Endodermal cell (in vitro differentiated cells): ENCODE results near the gene ZGLP1. TPM values are rescaled to one million over a fixed set of nuclear protein-coding genes. Genes with fewer than 3 reads are reported as not detected.

Experiments used
- DNase-seq: peaks from one replicate; pipeline ENCODE4 v3.0.0-alpha.2; 2017
- H3K27ac ChIP-seq: 2 replicates; pipeline ENCODE4 v1.5.1; 2013; ENCODE audit warnings: mild to moderate bottlenecking, low read depth, low read length, moderate library complexity
- H3K27me3 ChIP-seq: 2 replicates; pipeline ENCODE4 v1.6.1; 2013; ENCODE audit warnings: mild to moderate bottlenecking, low read length, moderate library complexity; ENCODE audit not compliant: insufficient read depth, control insufficient read depth, poor library complexity, severe bottlenecking
- H3K36me3 ChIP-seq: 2 replicates; pipeline ENCODE4 v1.7.0; 2013; ENCODE audit warnings: mild to moderate bottlenecking, low read length, moderate library complexity; ENCODE audit not compliant: control insufficient read depth, insufficient read depth
- H3K4me1 ChIP-seq: one replicate; pipeline ENCODE4 v1.7.0; 2013; ENCODE audit warnings: low read length; ENCODE audit not compliant: control insufficient read depth, insufficient read depth
- H3K4me3 ChIP-seq: 2 replicates; pipeline ENCODE4 v1.5.1; 2013; ENCODE audit warnings: mild to moderate bottlenecking, low read length, moderate library complexity
- H3K9ac ChIP-seq: 2 replicates; pipeline ENCODE4 v1.6.1; 2013; ENCODE audit warnings: mild to moderate bottlenecking, low read length, moderate library complexity; ENCODE audit not compliant: poor library complexity, severe bottlenecking; ENCODE audit errors: extremely low read depth
- H3K9me3 ChIP-seq: 2 replicates; pipeline ENCODE4 v1.6.1; 2013; ENCODE audit warnings: mild to moderate bottlenecking, low read length, moderate library complexity; ENCODE audit not compliant: control insufficient read depth
- H3K27ac Mint-ChIP-seq: 2 replicates; pipeline ENCODE4 v1.8.0; 2020; ENCODE audit warnings: mixed read lengths
- H3K27me3 Mint-ChIP-seq: 2 replicates; pipeline ENCODE4 v1.8.0; 2021; ENCODE audit warnings: mild to moderate bottlenecking, mixed read lengths; ENCODE audit not compliant: insufficient read depth
- H3K36me3 Mint-ChIP-seq: 2 replicates; pipeline ENCODE4 v1.8.0; 2020; ENCODE audit warnings: low read depth, mixed read lengths
- H3K4me1 Mint-ChIP-seq: 2 replicates; pipeline ENCODE4 v1.8.0; 2020; ENCODE audit warnings: mixed read lengths
- H3K4me3 Mint-ChIP-seq: 2 replicates; pipeline ENCODE4 v1.8.0; 2020; ENCODE audit warnings: mild to moderate bottlenecking, moderate library complexity, mixed read lengths
- H3K9me3 Mint-ChIP-seq: 2 replicates; pipeline ENCODE4 v1.8.0; 2020; ENCODE audit warnings: mild to moderate bottlenecking, mixed read lengths
- WGBS, 2 experiments: methylation state at CpG; one replicate each; pipeline versions ENCODE4 v1.1.5 to v1.1.7; 2013; ENCODE audit warnings: missing lambda C conversion rate in 2 of 2, mixed read lengths in 1 of 2; ENCODE audit not compliant: insufficient coverage in 1 of 2, insufficient read length in 1 of 2; 5-methylcytosine and 5-hydroxymethylcytosine counted together
- total RNA-seq, 2 donors: library from RNA; stranded (reverse); fragmentation: NEBNext Ultra II Directional in 1 of 2; extraction: Animal tissue kit (Norgen Biotek cat#: 25700) in 1 of 2; gene quantifications; 2 replicates in 1 of 2; 3 replicates in 1 of 2; pipeline ENCODE4 v1.2.1, GENCODE V29; 2021
- TF ChIP-seq, protein P1 (sequence below): fragments of 200-600 bp; sonication (generic); conservative IDR thresholded peaks from 2 replicates; pipeline ENCODE4 v1.5.0; 2021; ENCODE audit warnings: antibody characterized with exemption, mild to moderate bottlenecking

The ZGLP1 gene
- total RNA-seq, 2 donors from 2014 or later, result 4.5 to 7.8 TPM

DNA sequence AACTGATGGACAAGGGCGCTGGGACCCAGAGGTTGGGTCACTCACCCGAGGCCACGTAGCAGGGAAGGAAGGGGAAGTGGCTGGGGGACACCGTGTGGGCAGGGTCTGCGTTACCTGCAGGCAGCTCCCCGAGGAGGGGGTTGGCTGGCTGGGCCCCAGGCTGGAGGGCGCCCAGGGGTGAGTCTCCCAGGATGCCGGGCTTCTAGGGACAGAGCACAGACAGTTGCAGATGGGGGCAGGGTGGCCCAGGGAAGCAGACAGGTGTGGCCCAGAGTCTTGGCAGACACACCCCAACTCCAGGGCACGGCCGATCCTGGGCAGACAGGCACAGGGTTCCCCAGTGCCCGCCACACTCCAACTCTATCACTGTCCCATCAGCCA, 11.8 kb upstream of the ZGLP1 start:
- 92 to 97% methylated on average over 9 to 11 of the region's 11 CpGs for WGBS, 2 experiments
- Mint-ChIP-seq H3K36me3 (peaks cover 35% of the 10 kb centered on the region), H3K27me3 (no peaks in the 10 kb centered on the region), H3K4me1 (no peaks in the 10 kb centered on the region), H3K27ac (no peak overlapping the region), H3K9me3 (no peaks in the 10 kb centered on the region), H3K4me3 (no peak overlapping the region)
- no peak overlapping the region for H3K27ac ChIP-seq
- H3K36me3 ChIP-seq, result peaks cover 46% of the 10 kb centered on the region
- DNase-seq, result no peak
- TF ChIP-seq, protein P1, sequence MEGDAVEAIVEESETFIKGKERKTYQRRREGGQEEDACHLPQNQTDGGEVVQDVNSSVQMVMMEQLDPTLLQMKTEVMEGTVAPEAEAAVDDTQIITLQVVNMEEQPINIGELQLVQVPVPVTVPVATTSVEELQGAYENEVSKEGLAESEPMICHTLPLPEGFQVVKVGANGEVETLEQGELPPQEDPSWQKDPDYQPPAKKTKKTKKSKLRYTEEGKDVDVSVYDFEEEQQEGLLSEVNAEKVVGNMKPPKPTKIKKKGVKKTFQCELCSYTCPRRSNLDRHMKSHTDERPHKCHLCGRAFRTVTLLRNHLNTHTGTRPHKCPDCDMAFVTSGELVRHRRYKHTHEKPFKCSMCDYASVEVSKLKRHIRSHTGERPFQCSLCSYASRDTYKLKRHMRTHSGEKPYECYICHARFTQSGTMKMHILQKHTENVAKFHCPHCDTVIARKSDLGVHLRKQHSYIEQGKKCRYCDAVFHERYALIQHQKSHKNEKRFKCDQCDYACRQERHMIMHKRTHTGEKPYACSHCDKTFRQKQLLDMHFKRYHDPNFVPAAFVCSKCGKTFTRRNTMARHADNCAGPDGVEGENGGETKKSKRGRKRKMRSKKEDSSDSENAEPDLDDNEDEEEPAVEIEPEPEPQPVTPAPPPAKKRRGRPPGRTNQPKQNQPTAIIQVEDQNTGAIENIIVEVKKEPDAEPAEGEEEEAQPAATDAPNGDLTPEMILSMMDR, result no peak
- no peak overlapping the region for H3K9ac ChIP-seq
- H3K9me3 ChIP-seq, result no peaks in the 10 kb centered on the region
- no peaks in the 10 kb centered on the region for H3K4me1 ChIP-seq
- H3K27me3 ChIP-seq, result no peaks in the 10 kb centered on the region
- no peak overlapping the region for H3K4me3 ChIP-seq

DNA sequence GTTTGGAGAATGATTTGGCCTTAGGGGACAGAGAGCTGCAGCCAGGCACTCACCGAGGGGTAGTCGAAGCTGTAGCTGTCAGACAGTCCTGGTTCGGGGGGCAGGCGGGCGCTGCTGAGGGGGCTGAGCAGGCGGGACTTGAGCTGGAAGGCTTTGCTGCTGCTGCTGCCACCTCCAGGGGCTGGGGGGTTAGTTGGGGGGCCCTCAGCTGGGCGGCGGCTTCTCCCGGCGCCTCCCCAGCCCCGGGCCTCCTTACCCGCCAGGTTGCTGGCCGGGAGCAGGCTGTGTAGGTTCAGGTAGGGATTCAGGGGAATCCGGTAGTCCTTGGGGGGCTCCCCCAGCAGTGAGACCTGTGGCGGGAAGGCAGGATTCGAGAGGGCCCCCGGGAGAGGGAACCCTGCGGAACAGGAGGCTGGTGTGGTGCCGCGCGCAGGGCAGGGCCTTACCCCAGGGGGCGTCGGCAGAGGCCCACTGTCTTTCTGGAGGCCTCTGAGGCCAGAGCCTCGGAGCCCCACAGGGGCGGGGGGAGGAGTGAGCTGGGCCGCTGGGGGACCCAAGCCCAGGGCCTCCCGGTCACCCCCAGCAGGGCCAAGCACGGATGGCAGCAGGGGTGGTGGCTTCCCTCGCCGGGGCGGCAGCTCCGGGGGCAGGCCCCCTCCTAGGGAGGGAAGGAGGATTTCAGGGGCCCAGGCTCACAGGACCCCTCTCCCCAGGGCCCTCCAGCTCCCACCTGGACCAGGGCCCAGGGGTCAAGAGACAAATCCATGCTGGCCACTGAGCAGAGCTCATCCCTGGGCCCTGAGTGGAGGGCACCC, 11.2 kb upstream of the ZGLP1 start:
- Mint-ChIP-seq H3K36me3 (peaks cover 39% of the 10 kb centered on the region), H3K27ac (no peak overlapping the region), H3K27me3 (no peaks in the 10 kb centered on the region), H3K4me3 (no peak overlapping the region), H3K4me1 (peaks cover 6% of the 10 kb centered on the region), H3K9me3 (no peaks in the 10 kb centered on the region)
- no peak overlapping the region for H3K9ac ChIP-seq
- H3K27ac ChIP-seq, result no peak overlapping the region
- DNase-seq, result no peak
- 89 to 95% methylated on average over 9 to 32 of the region's 32 CpGs for WGBS, 2 experiments
- H3K4me1 ChIP-seq, result no peaks in the 10 kb centered on the region
- no peaks in the 10 kb centered on the region for H3K9me3 ChIP-seq
- peaks cover 45% of the 10 kb centered on the region for H3K36me3 ChIP-seq
- TF ChIP-seq, protein P1, result no peak
- no peaks in the 10 kb centered on the region for H3K27me3 ChIP-seq
- no peak overlapping the region for H3K4me3 ChIP-seq

DNA sequence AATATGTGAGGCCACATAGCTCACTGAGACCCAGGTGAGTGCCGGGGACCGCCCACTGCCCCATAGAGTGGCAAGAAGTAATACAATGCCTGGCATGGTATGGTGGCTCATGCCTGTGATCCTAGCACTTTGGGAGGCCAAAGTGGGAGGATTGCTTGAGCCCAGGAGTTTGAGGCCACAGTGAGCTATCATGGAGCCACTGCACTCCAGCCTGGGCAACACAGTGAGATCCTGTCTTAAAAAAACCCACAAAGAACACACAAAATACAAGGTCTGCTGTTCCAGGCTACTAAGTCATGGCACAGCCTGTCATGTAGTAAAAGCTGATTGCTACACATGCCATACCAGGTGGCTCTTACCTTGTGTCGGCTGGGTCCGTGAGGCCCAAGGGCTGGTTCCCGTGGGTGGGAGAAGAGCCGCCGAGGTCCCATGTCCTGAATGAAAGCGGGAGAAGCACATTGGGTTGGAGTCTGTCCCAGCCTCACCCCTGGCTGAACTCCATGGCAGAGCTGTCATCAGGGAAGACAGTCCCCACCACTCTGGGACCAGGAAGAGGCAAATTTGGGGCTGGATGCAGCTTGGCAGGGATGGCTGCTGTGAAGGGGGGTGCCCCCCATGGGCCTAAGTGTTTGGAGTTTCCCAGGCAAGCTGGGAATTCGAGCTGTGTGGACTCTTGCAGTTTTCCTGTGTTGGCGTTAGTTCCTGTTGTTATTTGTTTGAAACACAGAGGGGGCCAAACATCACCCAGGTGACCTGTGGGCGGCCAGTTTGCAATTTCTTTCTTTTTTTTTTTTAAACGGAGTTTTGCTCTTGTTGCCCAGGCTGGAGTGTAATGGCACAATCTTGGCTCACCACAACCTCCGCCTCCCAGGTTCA, 9.4 kb upstream of the ZGLP1 start:
- Histone ChIP-seq H3K9me3 (no peaks in the 10 kb centered on the region), H3K27me3 (no peaks in the 10 kb centered on the region), H3K4me1 (no peaks in the 10 kb centered on the region), H3K36me3 (peaks cover 45% of the 10 kb centered on the region), H3K27ac (no peak overlapping the region), H3K9ac (no peak overlapping the region), H3K4me3 (no peak overlapping the region)
- no peaks in the 10 kb centered on the region for H3K27me3 Mint-ChIP-seq
- H3K27ac Mint-ChIP-seq, result no peak overlapping the region
- TF ChIP-seq, protein P1, result no peak
- H3K36me3 Mint-ChIP-seq, result peaks cover 27% of the 10 kb centered on the region
- no peak overlapping the region for H3K4me3 Mint-ChIP-seq
- H3K4me1 Mint-ChIP-seq, result peaks cover 14% of the 10 kb centered on the region
- no peak for DNase-seq
- WGBS, 2 experiments, result 88 to 90% methylated on average over 7 to 13 of the region's 13 CpGs
- H3K9me3 Mint-ChIP-seq, result no peaks in the 10 kb centered on the region
